NCI-H146 treated with DMSO at 0.1 percent for 48 hours (cell line): ENCODE data around the gene FOXJ2.
"Not testable (repeated sequence)": the region's sequence is repeated elsewhere in the genome, so short reads cannot be mapped to it uniquely, and the experiment has no call there.

Experiments used
- DNase-seq: peaks from one replicate; lab custom pipeline; 2025; ENCODE audit not compliant: unreplicated experiment; lab: John Stamatoyannopoulos, UW

Gene FOXJ2

GRCh38 chr12:8058506-8058905 is 26.0 kb downstream of the FOXJ2 start:
- no peak for DNase-seq

DNA sequence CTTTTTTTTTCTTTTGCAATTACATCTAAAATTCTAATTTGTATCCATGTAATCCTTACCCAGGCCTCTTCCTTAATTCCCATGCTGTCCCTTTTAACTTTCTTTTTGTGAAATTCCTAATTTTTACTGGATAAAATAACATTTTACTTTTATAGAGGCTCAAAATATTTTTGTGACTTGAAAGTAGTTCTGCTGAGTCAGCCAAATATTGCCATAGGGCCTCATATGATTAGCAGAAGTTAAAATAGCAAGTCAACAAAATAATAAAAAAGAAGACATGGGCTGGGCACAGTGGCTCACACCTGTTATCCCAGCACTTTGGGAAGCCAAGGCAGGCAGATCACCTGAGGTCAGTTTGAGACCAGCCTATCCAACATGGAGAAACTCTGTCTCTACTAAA is 31.6 kb downstream of the FOXJ2 start:
- no peak for DNase-seq

DNA sequence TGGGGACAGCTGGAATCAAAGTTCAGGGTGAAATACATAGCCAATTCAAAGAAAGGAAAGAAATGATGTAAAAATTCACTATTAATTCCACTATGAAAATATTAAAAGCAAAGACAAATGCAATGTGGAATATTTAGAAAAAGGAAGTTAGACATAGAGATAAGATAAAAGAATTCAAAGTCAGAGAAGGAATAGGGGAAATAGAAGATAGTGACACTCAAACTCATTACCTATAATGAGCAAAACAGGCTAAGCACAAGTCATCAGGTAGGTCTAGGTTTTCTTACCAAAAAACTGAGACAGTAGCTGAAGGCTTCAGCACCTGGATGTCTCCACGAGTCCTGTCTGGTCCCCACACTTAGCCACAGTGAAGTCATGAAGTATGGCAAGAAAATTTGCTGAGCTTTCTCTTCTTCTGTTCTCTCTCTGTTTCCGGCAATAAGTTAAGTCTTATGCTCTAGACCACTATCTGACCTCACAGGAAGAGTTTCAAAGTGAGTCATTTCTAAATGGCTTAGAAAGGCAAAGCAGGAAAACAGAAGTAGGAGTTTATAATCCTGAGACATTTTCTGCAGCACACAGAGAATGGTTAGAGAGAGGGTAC is 33.6 kb downstream of the FOXJ2 start, which contains the start of gene C3AR1:
Gene C3AR1 (minus strand): TSS at position 369 of the 604 bp plus-strand sequence. CDS start 6,174 bp downstream, outside the sequence.
- DNase-seq, result no peak

GRCh38 chr12:8069582-8069981 is 37.1 kb downstream of the FOXJ2 start:
- no peak for DNase-seq

DNA sequence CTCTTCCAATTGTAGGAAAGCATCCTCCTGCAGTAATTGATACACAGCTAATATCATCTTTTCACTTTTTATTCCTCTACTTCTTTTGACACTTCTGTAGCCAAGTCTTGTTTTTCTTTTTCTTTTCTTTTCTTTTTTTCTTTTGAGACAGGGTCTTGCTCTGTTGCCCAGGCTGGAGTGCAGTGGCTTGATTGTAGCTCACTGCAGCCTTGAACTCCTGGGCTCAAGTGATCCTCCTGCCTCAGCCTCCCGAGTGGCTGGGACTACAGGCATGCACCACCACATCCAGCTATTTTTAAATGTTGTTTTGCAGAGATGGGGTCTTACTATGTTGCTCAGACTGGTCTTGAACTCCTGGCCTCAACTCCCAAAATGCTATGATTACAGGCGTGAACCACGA is 39.3 kb downstream of the FOXJ2 start:
- not testable (repeated sequence) for DNase-seq

DNA sequence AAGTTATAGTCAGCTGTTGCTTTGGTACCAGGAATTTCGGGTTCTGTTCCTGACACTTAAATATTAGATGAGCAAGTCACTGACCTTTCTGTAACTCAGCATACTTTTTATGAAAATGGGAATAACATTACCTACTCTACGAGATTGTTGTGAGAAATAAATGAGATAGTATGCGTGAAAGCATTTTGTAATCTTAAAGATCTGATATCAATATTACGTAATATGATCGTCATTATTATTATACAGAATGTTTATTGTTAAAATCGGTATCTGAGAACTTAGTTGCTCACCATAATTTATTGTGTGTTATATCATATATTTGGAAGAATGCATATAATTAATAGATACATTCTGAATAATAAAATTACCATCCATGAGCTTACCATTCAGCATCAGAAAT is 43.4 kb downstream of the FOXJ2 start:
- DNase-seq, result no peak

DNA sequence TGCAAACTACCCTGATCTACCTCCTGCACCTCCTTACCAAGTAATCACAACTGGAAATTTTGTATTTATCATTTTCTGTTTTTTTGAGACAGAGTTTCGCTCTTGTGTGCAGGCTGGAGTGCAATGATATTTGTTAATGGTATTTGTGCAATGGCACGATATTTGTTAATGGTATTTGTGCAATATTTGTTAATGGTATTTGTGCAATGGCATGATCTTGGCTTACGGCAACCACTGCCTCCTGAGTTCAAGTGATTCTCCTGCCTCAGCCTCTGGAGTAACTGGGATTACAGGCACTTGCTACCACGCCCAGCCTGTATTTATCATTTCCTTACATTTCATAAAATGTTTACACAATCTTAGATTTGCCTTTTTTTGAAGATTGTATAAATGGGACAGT is 43.9 kb downstream of the FOXJ2 start:
- DNase-seq, result no peak

GRCh38 chr12:8077207-8077606 is 44.7 kb downstream of the FOXJ2 start:
- peak; percentile 89 for DNase-seq

GRCh38 chr12:8078398-8078797 is 45.9 kb downstream of the FOXJ2 start:
- peak; percentile 62 for DNase-seq

GRCh38 chr12:8078916-8079315 is 46.4 kb downstream of the FOXJ2 start:
- DNase-seq, result no peak

DNA sequence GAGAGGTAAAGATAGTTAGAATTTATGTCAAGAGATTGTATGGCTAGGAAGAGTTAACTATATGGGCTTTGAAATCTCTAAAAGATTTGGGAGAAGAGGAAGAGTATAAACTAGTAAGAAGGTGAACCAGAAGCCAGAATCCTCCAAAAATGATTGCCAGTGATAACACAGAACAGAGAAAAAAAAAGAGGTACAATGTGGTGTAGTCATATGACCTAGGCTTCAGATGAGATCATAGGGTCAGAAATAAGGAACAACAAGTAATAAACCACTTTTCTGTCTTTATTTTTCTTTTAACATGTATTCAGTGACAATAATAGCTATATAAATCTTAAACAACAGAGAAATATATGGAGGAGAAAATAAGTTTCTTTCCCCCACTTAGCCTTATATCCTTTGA is 47.6 kb downstream of the FOXJ2 start:
- DNase-seq, result no peak

GRCh38 chr12:8081251-8081920 is 48.9 kb downstream of the FOXJ2 start:
- DNase-seq, result peak; percentile 59

GRCh38 chr12:8082808-8083100 is 50.2 kb downstream of the FOXJ2 start:
- no peak for DNase-seq

- DNase-seq, result not testable (repeated sequence)
These were observed 51.8 kb downstream of the FOXJ2 start for GRCh38 chr12:8084351-8084750.

- no peak for DNase-seq
These were observed 55.1 kb downstream of the FOXJ2 start for GRCh38 chr12:8087666-8088065.

- no peak for DNase-seq
These were observed 56.1 kb downstream of the FOXJ2 start for GRCh38 chr12:8088574-8088973.

DNA sequence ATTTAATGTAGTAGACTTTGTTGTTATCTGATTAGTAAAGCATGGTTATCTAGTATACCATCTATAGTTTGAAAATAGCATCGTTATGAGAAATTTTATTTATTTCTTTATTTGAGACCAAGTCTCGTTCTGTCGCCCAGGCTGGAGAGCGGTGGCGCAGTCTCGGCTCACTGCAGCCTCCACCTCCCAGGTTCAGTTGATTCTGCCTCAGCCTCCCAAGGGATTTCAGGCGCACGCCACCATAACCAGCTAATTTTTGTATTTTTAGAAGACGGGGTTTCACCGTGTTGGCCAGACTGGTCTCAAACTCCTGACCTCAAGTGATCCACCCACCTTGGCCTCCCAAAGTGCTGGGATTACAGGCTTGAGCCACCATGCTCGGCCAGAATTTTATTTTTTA is 56.8 kb downstream of the FOXJ2 start:
- DNase-seq, result not testable (repeated sequence)

DNA sequence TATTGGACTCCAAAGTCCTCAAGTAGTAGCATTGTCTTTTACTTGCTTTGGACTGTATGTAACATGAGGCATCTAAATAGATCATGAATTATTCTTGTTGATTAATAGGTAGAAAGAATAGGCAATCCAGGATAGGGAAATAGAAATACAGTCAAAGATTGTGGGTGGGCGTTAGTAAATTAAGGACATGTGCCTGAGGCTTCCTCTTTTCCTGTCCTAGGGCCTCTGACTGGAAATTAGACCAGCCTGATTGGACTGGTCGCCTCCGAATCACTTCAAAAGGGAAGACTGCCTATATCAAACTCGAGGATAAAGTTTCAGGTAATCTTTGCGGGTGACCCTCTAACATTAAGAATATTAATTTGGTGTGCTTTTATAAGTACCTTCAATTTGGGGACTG is 57.2 kb downstream of the FOXJ2 start:
- DNase-seq, result no peak

DNA sequence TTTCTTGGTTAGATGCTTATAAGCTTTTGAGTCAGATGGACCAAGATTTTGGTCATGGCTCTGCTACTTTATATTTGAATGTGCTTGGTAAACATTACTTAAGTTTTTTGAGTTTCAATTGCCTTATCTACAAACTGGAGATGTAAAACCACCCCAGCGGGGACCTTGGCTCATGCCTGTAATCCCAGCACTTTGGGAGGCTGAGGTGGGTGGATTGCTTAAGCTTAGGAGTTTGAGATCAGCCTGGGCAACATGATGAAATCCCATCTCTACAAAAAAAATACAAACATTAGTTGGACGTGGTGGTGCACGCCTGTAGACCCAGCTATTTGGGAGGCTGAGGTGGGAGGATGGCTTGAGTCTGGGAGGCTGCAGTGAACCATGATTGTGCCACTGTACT is 60.8 kb downstream of the FOXJ2 start:
- DNase-seq, result no peak

DNA sequence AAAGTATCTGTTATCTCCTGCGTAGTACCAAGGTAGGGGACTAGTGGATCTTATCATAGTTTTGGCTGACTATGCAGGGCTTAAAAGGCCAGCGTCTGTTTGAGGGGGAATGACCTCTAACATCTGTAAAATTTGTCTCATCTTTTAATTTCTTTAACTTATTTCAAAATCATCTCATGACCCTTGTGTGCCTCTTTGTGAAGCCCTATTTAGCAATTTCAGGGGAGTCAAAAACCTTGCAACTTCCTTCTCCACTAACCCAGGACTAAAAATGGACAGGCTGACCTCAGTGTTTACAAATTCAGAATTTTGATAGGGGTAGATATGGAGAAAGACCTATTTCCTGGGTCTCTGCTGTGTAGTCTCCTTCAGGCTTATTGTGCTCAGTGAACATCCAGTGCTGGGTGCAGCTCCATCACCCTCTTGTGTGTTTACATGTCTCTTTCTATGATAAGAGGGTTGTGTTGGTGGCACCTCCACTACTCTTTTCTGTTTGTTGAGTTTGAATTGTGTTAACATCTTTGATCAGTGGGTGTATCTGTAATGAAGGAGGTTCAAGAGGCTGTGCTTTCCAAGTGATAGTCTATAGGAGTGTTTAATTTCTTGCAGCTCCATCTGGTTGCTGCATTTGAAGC is 63.9 kb downstream of the FOXJ2 start:
- no peak for DNase-seq

DNA sequence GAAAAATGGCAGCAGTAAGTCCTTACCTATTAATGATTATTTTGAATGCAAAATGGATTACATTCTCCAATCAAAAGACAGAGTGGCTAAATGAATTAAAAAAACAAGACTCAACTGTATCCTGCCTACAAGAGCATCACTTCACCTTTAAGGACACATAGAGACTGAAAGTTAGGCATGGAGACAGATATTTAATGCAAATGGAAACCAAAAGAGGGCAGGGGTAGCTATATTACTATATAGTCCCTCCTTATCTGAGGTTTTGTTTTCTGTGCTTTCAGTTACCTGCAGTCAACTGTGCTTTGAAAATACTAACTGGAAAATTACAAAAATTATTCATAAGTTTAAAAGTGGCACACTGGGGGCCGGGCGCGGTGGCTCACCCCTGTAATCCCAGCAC is 66.7 kb downstream of the FOXJ2 start:
- DNase-seq, result no peak
